ENCODE measurements around the gene BANF1. TPM values are rescaled to one million over a fixed set of nuclear protein-coding genes. Genes with fewer than 3 reads are reported as not detected.

BANF1 gene
- total RNA-seq, 4 donors from 2014 or later: 8.7 to 136 (median 76.6) TPM

DNA sequence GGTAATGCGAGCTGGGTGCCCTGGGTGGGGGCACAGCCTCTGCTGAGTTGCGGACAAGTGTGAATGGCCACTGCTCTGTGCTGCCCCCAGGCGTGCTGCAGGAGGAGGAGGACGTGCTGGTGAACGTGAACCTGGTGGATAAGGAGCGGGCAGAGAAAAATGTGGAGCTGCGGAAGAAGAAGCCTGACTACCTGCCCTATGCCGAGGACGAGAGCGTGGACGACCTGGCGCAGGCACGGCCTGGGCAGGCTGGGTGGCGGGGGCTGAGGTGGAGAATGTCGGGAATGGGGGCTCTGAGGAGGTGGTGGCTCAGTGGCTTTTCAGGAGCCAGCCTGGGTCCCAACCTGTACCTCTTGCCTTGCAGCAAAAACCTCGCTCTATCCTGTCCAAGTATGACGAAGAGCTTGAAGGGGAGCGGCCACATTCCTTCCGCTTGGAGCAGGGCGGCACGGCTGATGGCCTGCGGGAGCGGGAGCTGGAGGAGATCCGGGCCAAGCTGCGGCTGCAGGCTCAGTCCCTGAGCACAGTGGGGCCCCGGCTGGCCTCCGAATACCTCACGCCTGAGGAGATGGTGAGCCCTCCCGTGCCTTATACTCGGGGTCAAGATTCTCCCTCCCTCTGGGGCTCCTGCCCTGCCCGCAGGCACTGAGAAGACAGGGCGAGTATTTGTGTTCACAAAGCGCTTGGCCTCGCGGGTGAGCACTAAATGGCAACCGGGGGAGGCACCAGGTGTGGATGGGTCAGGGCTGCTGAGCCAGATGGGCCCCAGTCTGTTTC, 36.1 kb upstream of the BANF1 start:
- H3K27me3 ChIP-seq: no peaks in the 10 kb centered on the region
- H3K27ac ChIP-seq: no peak overlapping the region
- H3K4me3 ChIP-seq: no peak overlapping the region
- intact Hi-C loops (cut with DNase I; ENCODE audit: low total_unique reads): no loop called here
- TF ChIP-seq, protein P1, sequence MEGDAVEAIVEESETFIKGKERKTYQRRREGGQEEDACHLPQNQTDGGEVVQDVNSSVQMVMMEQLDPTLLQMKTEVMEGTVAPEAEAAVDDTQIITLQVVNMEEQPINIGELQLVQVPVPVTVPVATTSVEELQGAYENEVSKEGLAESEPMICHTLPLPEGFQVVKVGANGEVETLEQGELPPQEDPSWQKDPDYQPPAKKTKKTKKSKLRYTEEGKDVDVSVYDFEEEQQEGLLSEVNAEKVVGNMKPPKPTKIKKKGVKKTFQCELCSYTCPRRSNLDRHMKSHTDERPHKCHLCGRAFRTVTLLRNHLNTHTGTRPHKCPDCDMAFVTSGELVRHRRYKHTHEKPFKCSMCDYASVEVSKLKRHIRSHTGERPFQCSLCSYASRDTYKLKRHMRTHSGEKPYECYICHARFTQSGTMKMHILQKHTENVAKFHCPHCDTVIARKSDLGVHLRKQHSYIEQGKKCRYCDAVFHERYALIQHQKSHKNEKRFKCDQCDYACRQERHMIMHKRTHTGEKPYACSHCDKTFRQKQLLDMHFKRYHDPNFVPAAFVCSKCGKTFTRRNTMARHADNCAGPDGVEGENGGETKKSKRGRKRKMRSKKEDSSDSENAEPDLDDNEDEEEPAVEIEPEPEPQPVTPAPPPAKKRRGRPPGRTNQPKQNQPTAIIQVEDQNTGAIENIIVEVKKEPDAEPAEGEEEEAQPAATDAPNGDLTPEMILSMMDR (IDR thresholded peaks at IDR 0.05): no peak
- no peak for TF ChIP-seq POLR2A (IDR thresholded peaks at IDR 0.05)
- peaks cover 9 to 12% of the 10 kb centered on the region in 2 donors for H3K4me1 ChIP-seq
- DNase-seq: no peak
- no peaks in the 10 kb centered on the region for H3K9me3 ChIP-seq
- H3K36me3 ChIP-seq: no peaks in the 10 kb centered on the region

- TF ChIP-seq, protein P1 (IDR thresholded peaks at IDR 0.05): no peak
- no peak for TF ChIP-seq POLR2A (IDR thresholded peaks at IDR 0.05)
- Histone ChIP-seq H3K9me3 (no peaks in the 10 kb centered on the region), H3K36me3 (no peaks in the 10 kb centered on the region), H3K27ac (no peak overlapping the region), H3K4me3 (no peak overlapping the region), H3K27me3 (no peaks in the 10 kb centered on the region), H3K4me1 (peaks cover 9 to 10% of the 10 kb centered on the region in 2 donors)
- no peak for DNase-seq
- intact Hi-C loops (cut with DNase I; ENCODE audit: low total_unique reads): no loop called here
These were observed 34.9 kb upstream of the BANF1 start for GRCh38 chr11:65967329-65967934.

GRCh38 chr11:65968600-65969482, 33.5 kb upstream of the BANF1 start:
- Histone ChIP-seq H3K4me3 (no peak overlapping the region), H3K4me1 (peaks cover 0 to 4% of the 10 kb centered on the region in 2 donors), H3K27me3 (no peaks in the 10 kb centered on the region), H3K9me3 (no peaks in the 10 kb centered on the region), H3K36me3 (no peaks in the 10 kb centered on the region), H3K27ac (no peak overlapping the region)
- no peak for DNase-seq
- intact Hi-C loops (cut with DNase I; ENCODE audit: low total_unique reads): no loop called here
- TF ChIP-seq POLR2A (IDR thresholded peaks at IDR 0.05): no peak
- TF ChIP-seq, protein P1 (IDR thresholded peaks at IDR 0.05): no peak

GRCh38 chr11:65972116-65972515, 30.2 kb upstream of the BANF1 start:
- intact Hi-C loops (cut with DNase I; ENCODE audit: low total_unique reads): no loop called here
- DNase-seq: no peak
- no peaks in the 10 kb centered on the region for H3K27me3 ChIP-seq
- H3K4me1 ChIP-seq: no peaks in the 10 kb centered on the region
- H3K36me3 ChIP-seq: no peaks in the 10 kb centered on the region
- no peak overlapping the region for H3K27ac ChIP-seq
- TF ChIP-seq POLR2A (IDR thresholded peaks at IDR 0.05): no peak
- TF ChIP-seq, protein P1 (IDR thresholded peaks at IDR 0.05): no peak
- H3K9me3 ChIP-seq: no peaks in the 10 kb centered on the region
- no peak overlapping the region for H3K4me3 ChIP-seq

Measured in uterus (tissue), 4 donors.